HG03280 (cell line): Measurements from ENCODE around the gene MDM2.
A peak's percentile ranks its signal among the peaks of the same experiment; 100 is the strongest.
"Not testable (repeated sequence)": the region's sequence is repeated elsewhere in the genome, so short reads cannot be mapped to it uniquely, and the experiment has no call there.

Experiments used
- ATAC-seq: cut with Tn5 transposase; IDR thresholded peaks from one replicate; pipeline ENCODE4 v1.9.1; 2021; ENCODE audit warnings: mild to moderate bottlenecking, moderate library complexity; ENCODE audit not compliant: unreplicated experiment

MDM2 gene

GRCh38 chr12:68805592-68806120, 2.3 kb upstream of the MDM2 start:
- no peak for ATAC-seq

GRCh38 chr12:68806488-68807237, 1.3 kb upstream of the MDM2 start:
- no peak for ATAC-seq

DNA sequence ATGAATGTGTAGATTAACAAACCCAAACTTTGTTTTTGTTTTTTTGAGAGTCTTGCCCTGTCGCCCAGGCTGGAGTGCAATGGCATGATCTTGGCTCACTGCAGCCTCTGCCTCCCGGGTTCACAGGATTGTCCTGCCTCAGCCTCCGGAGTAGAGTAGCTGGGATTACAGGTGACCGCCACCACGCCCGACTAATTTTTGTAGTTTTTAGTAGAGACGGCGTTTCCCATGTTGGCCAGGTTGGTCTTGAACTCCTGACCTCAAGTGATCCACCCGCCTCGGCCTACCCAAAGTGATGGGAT, 752 bp upstream of the MDM2 start:
- not testable (repeated sequence) for ATAC-seq

GRCh38 chr12:68808388-68809189, 612 bp downstream of the MDM2 start:
- ATAC-seq: peak; percentile 43

- no peak for ATAC-seq
Measured at GRCh38 chr12:68809190-68810026, 1.4 kb downstream of the MDM2 start.

DNA sequence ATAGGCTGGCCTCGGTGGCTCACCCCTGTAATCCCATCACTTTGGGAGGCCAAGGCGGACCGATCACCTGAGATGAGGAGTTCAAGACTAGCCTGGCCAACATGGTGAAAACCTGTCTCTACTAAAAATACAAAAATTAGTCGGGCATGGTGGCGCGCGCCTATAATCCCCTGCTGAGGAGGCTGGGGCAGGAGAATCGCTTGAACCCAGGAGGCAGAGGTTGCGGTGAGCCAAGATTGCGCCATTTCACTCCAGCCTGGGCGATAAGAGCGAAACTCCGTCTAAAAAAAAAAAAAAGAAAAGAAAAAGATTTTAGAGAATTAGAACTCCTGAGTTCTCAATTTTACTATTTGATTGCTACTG, 2.0 kb downstream of the MDM2 start:
- ATAC-seq: not testable (repeated sequence)

- not testable (repeated sequence) for ATAC-seq
Measured at GRCh38 chr12:68811573-68811972, 3.6 kb downstream of the MDM2 start.

- no peak for ATAC-seq
Measured at GRCh38 chr12:68812553-68813241, 4.7 kb downstream of the MDM2 start.

DNA sequence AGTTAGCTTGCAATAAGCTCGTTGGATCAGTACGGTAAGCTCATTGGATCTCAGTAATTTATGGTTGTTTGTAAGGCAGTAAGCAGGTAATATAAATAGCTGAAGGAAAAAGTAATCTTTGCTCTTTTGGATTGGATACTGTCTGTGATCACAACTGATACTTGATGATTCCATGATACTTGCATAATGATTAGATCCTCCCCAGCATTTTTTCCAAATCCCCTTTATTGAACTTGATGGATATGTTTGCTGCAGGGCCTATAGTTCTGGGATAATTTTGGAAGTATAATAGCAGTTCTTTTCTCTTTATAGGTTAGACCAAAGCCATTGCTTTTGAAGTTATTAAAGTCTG, 5.2 kb downstream of the MDM2 start:
- no peak for ATAC-seq

DNA sequence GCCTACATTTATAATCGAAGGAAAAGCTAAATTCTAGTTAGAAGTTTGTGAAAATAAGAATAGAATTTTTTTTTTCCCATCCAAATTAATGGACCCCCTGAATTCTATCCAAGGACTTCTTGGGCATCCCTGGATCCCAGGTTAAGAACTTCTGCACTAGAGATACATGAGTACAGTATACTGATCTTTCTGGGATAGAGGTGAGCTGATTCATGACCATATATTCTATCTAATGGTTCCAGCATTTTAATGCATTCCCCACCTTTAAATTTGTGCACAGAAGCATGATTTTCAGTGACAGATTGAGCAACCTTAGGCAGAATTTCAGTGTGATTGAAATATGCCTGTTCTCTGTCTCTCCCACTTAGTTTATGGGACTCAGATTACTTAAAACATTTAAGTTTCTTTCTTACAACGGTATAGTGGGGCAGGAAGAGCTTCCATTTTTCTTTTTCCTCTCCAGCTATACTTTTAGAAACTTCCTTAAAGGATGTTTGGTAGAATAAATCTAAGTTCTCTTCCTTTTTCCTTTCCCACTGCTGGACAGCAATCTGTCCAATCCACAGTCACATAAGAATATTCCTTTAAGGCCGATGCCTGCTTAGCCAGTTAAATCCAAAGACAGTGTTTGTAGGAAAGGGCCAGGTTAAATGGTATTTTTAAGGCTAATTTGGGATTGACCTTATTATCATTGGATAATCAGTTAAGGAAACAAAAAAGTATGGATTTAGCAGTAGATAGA, 6.7 kb downstream of the MDM2 start:
- no peak for ATAC-seq

DNA sequence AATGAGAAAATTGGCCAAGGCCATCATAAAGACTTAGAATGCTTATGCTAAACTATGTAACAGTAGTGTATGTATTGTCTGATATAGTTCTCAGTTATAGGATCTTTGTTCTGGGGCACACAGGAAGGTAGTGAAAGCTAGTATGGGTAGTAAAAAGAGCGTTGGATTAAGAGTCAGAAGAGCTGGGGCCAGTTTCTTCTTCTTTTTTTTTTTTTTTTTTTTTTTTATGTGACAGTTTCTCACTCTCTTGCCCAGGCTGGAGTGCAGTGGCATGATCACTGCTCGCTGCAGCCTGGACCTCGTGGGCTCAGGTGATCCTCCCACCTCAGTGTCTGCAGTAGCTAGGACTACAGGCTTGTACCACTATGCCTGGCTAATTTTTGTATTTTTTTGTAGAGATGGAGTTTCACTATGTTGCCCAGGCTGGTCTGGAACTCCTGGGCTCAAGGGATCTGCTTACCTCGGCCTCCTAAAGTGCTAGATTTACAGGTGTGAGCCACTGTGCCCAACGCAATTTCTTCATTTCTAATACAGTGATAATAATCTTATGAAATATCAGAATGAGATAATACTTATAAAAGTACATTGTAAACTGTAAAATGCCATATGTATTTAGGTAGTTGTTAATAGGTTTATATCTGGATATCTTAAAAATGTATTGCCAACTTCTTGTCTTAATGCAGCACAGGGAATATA, 7.4 kb downstream of the MDM2 start:
- ATAC-seq: no peak

DNA sequence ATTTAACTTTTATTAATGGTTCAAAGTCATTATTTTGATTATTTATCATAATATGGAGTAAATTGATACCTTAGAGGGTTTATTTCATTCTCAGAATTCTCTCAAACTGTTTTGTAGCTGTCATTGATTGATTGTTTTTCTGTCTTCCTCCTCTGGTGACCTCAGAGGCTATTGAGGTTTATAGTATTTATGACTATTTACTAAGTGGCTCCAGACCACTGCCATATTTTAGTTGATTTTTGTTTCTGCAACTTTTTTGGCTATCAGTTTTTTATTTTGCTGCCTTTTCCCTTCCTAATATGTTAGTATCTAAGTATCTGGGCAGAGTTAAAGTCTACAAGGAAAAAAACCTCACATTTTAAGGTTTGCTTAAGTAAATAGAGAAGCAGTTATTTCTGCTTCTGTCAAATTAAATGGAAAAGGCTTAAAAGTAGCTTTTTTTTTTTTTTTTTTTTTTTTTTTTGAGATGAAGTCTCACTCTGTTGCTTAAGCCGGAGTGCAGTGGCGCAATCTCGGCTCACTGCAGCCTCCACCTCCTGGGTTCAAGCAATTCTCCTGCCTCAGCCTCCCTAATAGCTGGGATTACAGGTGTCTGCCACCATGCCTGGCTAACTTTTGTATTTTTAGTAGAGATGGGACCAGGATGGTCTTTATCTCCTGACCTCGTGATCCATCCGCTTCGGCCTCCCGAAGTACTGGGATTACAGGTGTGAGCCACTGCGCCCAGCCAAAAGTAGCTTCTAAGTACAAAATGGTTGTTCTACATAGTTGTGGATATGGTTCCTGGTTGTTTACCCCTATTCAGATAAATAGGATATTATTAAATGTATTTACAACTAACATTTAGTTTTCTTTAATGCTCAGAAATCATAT, 8.2 kb downstream of the MDM2 start:
- no peak for ATAC-seq

DNA sequence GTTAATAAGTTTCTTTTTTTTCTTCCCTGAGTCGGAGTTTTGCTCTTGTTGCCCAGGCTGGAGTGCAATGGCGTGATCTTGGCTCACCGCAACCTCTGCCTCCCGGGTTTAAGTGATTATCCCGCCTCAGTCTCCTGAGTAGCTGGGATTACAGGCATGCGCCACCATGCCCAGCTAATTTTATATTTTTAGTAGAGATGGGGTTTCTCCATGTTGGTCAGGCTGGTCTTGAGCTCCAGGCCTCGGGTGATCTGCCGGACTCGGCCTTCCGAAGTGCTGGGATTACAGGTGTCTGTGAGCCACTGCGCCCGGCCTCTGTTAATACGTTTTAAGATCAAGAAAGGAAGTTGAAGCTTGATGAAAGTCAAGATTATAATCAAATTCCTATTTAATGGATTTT, 11.5 kb downstream of the MDM2 start:
- ATAC-seq: not testable (repeated sequence)

- ATAC-seq: no peak
Measured at GRCh38 chr12:68821357-68822188, 13.6 kb downstream of the MDM2 start.

DNA sequence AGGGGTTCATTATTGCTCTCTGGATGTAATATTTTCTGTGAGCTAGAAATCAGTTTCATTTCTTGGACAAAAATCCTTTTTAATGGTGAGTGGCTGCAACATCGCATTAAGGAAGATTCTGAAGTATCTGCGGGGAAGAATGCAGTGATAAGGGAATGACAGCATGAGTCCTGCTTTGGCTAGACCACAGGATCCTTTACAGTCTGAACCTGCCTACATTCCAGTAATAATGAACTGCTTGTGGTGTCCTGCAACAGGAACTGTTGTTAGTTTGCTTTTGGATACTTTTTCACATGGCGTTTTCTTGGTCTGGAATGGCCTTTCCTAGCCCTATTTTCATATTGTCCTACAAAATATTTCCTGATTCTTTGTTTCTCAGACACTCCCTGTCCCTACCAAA, 15.7 kb downstream of the MDM2 start:
- ATAC-seq: no peak

GRCh38 chr12:68824131-68824530, 16.2 kb downstream of the MDM2 start:
- no peak for ATAC-seq

GRCh38 chr12:68824597-68825250, 16.7 kb downstream of the MDM2 start:
- no peak for ATAC-seq
